HCT116 (cell line): ENCODE results near the gene TPK1. TPM values are rescaled to one million over a fixed set of nuclear protein-coding genes. Genes with fewer than 3 reads are reported as not detected.

ENCODE experiments used
- ATAC-seq: fragments of 200-7000 bp; cut with Tn5 transposase; 2 replicates; pipeline ENCODE4 v1.9.1; 2020; ENCODE audit warnings: mild to moderate bottlenecking, moderate library complexity
- BruUV-seq: library from RNA; stranded (reverse); fragments of 400-500 nt; replicated peaks from 2 replicates; lab custom pipeline; 2021; lab: Mats Ljungman, UMichigan
- CTCF ChIA-PET: fragments of 300-600 bp; sonication (Branson Sonifier 250); formaldehyde crosslinking; loops from one replicate; lab custom pipeline; 2021; ENCODE audit warnings: antibody characterized with exemption; lab: Charles Lee
- POLR2A ChIA-PET: fragments of 300-600, 350-600 bp; sonication (Branson Sonifier 250); formaldehyde crosslinking; loops from one replicate; lab custom pipeline; 2021; ENCODE audit warnings: antibody characterized with exemption; lab: Charles Lee
- RAD21 ChIA-PET, 2 experiments: fragments of 300-600 bp; sonication (Branson Sonifier 250); formaldehyde crosslinking; loops; one replicate each; lab custom pipeline; 2023; ENCODE audit warnings: low total read pairs in 2 of 2; ENCODE audit not compliant: uncharacterized antibody in 2 of 2, unreplicated experiment in 2 of 2, low non-redundant PET in 1 of 2; lab: Charles Lee
- DNase-seq: peaks from one replicate; pipeline ENCODE4 v3.0.0-alpha.2; 2010; ENCODE audit warnings: low read depth, low spot score
- H2AFZ ChIP-seq: fragments of 200-600 bp; shearing (Covaris generic), sonication (generic); 2 replicates; pipeline ENCODE4 v1.6.1; 2017; ENCODE audit warnings: low read depth, mixed run types, mixed read lengths, antibody characterized with exemption, low read length; ENCODE audit not compliant: poor library complexity, severe bottlenecking
- H3K27ac ChIP-seq: 2 replicates; pipeline ENCODE4 v1.5.1; 2012; ENCODE audit warnings: low read depth, low read length
- H3K27me3 ChIP-seq: fragments of 200-600 bp; sonication (generic); 2 replicates; pipeline ENCODE4 v1.6.1; 2016; ENCODE audit warnings: mixed run types, low read length, mixed read lengths; ENCODE audit not compliant: insufficient read depth
- H3K36me3 ChIP-seq, 2 experiments: fragments of 200-500 bp in 1 of 2; fragments of 200-600 bp in 1 of 2; sonication (Bioruptor generic) in 1 of 2; sonication (generic) in 1 of 2; 2 replicates each; pipeline versions ENCODE4 v1.5.1 to v1.6.1; 2014 to 2016; ENCODE audit warnings: low read length in 2 of 2, inconsistent platforms in 1 of 2, mixed read lengths in 1 of 2, mixed run types in 1 of 2; ENCODE audit not compliant: insufficient read depth in 2 of 2, control insufficient read depth in 1 of 2
- H3K4me1 ChIP-seq, 2 experiments: fragments of 200-600 bp in 1 of 2; sonication (generic) in 1 of 2; 2 replicates each; pipeline versions ENCODE4 v1.5.1 to v1.6.1; 2012 to 2017; ENCODE audit warnings: low read length in 2 of 2, inconsistent platforms in 1 of 2, mild to moderate bottlenecking in 1 of 2, mixed read lengths in 1 of 2, mixed run types in 1 of 2, moderate library complexity in 1 of 2; ENCODE audit not compliant: insufficient read depth in 2 of 2, control insufficient read depth in 1 of 2
- H3K4me2 ChIP-seq: fragments of 200-600 bp; sonication (generic); 2 replicates; pipeline ENCODE4 v1.6.1; 2017; ENCODE audit warnings: mixed run types, low read length, mixed read lengths
- H3K4me3 ChIP-seq, 2 experiments: fragments of 200-600 bp in 1 of 2; sonication (generic) in 1 of 2; replicated peaks in 1 of 2; 2 replicates each; pipeline ENCODE4 v1.5.1; 2011 to 2016; ENCODE audit warnings: low read length in 2 of 2, control low read depth in 1 of 2, low read depth in 1 of 2, mild to moderate bottlenecking in 1 of 2, mixed read lengths in 1 of 2, mixed run types in 1 of 2
- H3K79me2 ChIP-seq: fragments of 200-600 bp; sonication (generic); 2 replicates; pipeline ENCODE4 v1.6.1; 2017; ENCODE audit warnings: mild to moderate bottlenecking, mixed run types, low read length, moderate library complexity, mixed read lengths; ENCODE audit not compliant: insufficient read depth
- H3K9ac ChIP-seq: fragments of 200-600 bp; sonication (generic); 2 replicates; pipeline ENCODE4 v1.6.1; 2016; ENCODE audit warnings: low read length, mixed read lengths
- H3K9me2 ChIP-seq: fragments of 200-600 bp; sonication (generic), shearing (Covaris generic); 2 replicates; pipeline ENCODE4 v1.6.1; 2017; ENCODE audit warnings: mixed run types, mild to moderate bottlenecking, moderate library complexity; ENCODE audit not compliant: insufficient read depth
- H3K9me3 ChIP-seq, 2 experiments: fragments of 200-500 bp in 1 of 2; fragments of 200-600 bp in 1 of 2; sonication (Bioruptor generic) in 1 of 2; sonication (generic) in 1 of 2; 2 replicates each; pipeline ENCODE4 v1.6.1; 2014 to 2017; ENCODE audit warnings: low read length in 2 of 2, mixed read lengths in 2 of 2, inconsistent platforms in 1 of 2, low read depth in 1 of 2, mild to moderate bottlenecking in 1 of 2, mixed run types in 1 of 2, moderate library complexity in 1 of 2; ENCODE audit not compliant: control insufficient read depth in 1 of 2, insufficient read depth in 1 of 2
- H4K20me1 ChIP-seq: fragments of 200-600 bp; sonication (generic), shearing (Covaris generic); 2 replicates; pipeline ENCODE4 v1.6.1; 2017; ENCODE audit warnings: mixed run types, mild to moderate bottlenecking, moderate library complexity; ENCODE audit not compliant: insufficient read depth
- CTCF ChIP-seq, 3 experiments: fragments of 200-600 bp in 1 of 3; sonication (generic) in 1 of 3; IDR thresholded peaks in 2 of 3; conservative IDR thresholded peaks in 1 of 3; 2 replicates each; pipeline ENCODE4 v1.5.1; 2012 to 2017; ENCODE audit warnings: low read depth in 2 of 3, low read length in 2 of 3, antibody characterized with exemption in 1 of 3, borderline replicate concordance in 1 of 3, control low read depth in 1 of 3, mild to moderate bottlenecking in 1 of 3, mixed read lengths in 1 of 3, mixed run types in 1 of 3, moderate library complexity in 1 of 3; ENCODE audit not compliant: insufficient read depth in 1 of 3
- ELF1 ChIP-seq: IDR thresholded peaks from 2 replicates; pipeline ENCODE4 v1.6.1; 2012; ENCODE audit warnings: low read depth, borderline replicate concordance
- JUND ChIP-seq: IDR thresholded peaks from 2 replicates; pipeline ENCODE4 v1.6.1; 2012
- POLR2AphosphoS5 ChIP-seq: IDR thresholded peaks from 2 replicates; pipeline ENCODE4 v1.6.1; 2011; ENCODE audit warnings: mild to moderate bottlenecking, low read depth, low read length, moderate library complexity
- RAD21 ChIP-seq: IDR thresholded peaks from 2 replicates; pipeline ENCODE4 v1.6.1; 2012; ENCODE audit warnings: low read depth, mild to moderate bottlenecking
- SP1 ChIP-seq: IDR thresholded peaks from 2 replicates; pipeline ENCODE4 v1.6.1; 2012; ENCODE audit warnings: low read depth
- SRF ChIP-seq: IDR thresholded peaks from 2 replicates; pipeline ENCODE4 v1.6.1; 2012; ENCODE audit warnings: low read depth
- YY1 ChIP-seq: IDR thresholded peaks from 2 replicates; pipeline ENCODE4 v1.6.1; 2011; ENCODE audit warnings: low read length, low read depth, moderate library complexity, mild to moderate bottlenecking; ENCODE audit not compliant: insufficient replicate concordance; ENCODE audit errors: extremely low read depth
- intact Hi-C: fragments of 100-400 bp; cut with micrococcal nuclease; formaldehyde crosslinking; loops from 2 replicates; pipeline ENCODE4 v1.10.0; 2022
- total RNA-seq: library from RNA; stranded (reverse); gene quantifications from one replicate; pipeline ENCODE4 v1.2.1, GENCODE V29; 2021; ENCODE audit not compliant: unreplicated experiment
- TF ChIP-seq, protein P1 (sequence below): IDR thresholded peaks from 2 replicates; pipeline ENCODE4 v1.6.1; 2011; ENCODE audit warnings: mild to moderate bottlenecking, low read length, moderate library complexity; ENCODE audit not compliant: insufficient replicate concordance; ENCODE audit errors: extremely low read depth
- TF ChIP-seq, protein P2 (sequence below): IDR thresholded peaks from 2 replicates; pipeline ENCODE4 v1.6.1; 2012

TPK1 gene
- total RNA-seq, 1 experiment from 2014 or later = 5.4 TPM

- Histone ChIP-seq H3K4me2 (no peak overlapping the region), H3K9me3 (no peaks in the 10 kb centered on the region), H3K4me3 (no peak overlapping the region), H3K27me3 (no peaks in the 10 kb centered on the region), H4K20me1 (no peaks in the 10 kb centered on the region), H3K36me3 (no peaks in the 10 kb centered on the region), H3K4me1 (no peaks in the 10 kb centered on the region), H3K27ac (no peak overlapping the region), H3K9ac (no peak overlapping the region), H2AFZ (no peak overlapping the region), H3K79me2 (no peaks in the 10 kb centered on the region), H3K9me2 (no peaks in the 10 kb centered on the region)
- no TSS peak for BruUV-seq
- DNase-seq = no peak
- CTCF ChIA-PET = no interaction called here
- RAD21 ChIA-PET = no interaction called here
- TF ChIP-seq SRF = no peak
- no peak for TF ChIP-seq POLR2AphosphoS5
- no peak for TF ChIP-seq SP1
- TF ChIP-seq, protein P1, sequence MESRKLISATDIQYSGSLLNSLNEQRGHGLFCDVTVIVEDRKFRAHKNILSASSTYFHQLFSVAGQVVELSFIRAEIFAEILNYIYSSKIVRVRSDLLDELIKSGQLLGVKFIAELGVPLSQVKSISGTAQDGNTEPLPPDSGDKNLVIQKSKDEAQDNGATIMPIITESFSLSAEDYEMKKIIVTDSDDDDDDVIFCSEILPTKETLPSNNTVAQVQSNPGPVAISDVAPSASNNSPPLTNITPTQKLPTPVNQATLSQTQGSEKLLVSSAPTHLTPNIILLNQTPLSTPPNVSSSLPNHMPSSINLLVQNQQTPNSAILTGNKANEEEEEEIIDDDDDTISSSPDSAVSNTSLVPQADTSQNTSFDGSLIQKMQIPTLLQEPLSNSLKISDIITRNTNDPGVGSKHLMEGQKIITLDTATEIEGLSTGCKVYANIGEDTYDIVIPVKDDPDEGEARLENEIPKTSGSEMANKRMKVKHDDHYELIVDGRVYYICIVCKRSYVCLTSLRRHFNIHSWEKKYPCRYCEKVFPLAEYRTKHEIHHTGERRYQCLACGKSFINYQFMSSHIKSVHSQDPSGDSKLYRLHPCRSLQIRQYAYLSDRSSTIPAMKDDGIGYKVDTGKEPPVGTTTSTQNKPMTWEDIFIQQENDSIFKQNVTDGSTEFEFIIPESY = no peak
- TF ChIP-seq, protein P2, sequence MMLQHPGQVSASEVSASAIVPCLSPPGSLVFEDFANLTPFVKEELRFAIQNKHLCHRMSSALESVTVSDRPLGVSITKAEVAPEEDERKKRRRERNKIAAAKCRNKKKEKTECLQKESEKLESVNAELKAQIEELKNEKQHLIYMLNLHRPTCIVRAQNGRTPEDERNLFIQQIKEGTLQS = no peak
- no peak for TF ChIP-seq JUND
- no peak for TF ChIP-seq ELF1
- no peak for TF ChIP-seq YY1
- TF ChIP-seq CTCF (IDR thresholded peaks at IDR 0.05 in 2 of 3, conservative IDR thresholded peaks at IDR 0.05 in 1 of 3; ENCODE audit: borderline replicate concordance in 1 of 3, insufficient read depth in 1 of 3, low read depth in 2 of 3, low read length in 2 of 3) = no peak
- no peak for TF ChIP-seq RAD21
- POLR2A ChIA-PET = no interaction called here
- ATAC-seq = no peak
- intact Hi-C loops = no loop called here
Observed at GRCh38 chr7:144676492-144676891, 159.4 kb downstream of the TPK1 start.
